Activated T-helper 1 cell treated with anti-CD3 and anti-CD28 coated beads, Interleukin-12 subunit alpha, Interleukin-12 subunit beta, Interleukin-2, Interleukin-4 antibody, amounts not matched to agents 30 ng/mL and 10 ng/mL and 1 ng/mL, durations not matched to agents 14 hours and 24 hours and 36 hours (primary cell): ENCODE measurements around the gene EXOC3L1. TPM values are rescaled to one million over a fixed set of nuclear protein-coding genes. Genes with fewer than 3 reads are reported as not detected.

ENCODE experiments used
- DNase-seq: peaks from one replicate; pipeline ENCODE4 v3.0.0; 2021; ENCODE audit warnings: low spot score
- H3K27ac Mint-ChIP-seq: one replicate; pipeline ENCODE4 v1.8.0; 2021; ENCODE audit warnings: mild to moderate bottlenecking, mixed read lengths
- H3K27me3 Mint-ChIP-seq: one replicate; pipeline ENCODE4 v1.8.0; 2022; ENCODE audit warnings: mild to moderate bottlenecking, moderate library complexity, mixed read lengths; ENCODE audit not compliant: insufficient read depth
- H3K36me3 Mint-ChIP-seq: one replicate; pipeline ENCODE4 v1.8.0; 2021; ENCODE audit warnings: low read depth, mixed read lengths
- H3K4me1 Mint-ChIP-seq: one replicate; pipeline ENCODE4 v1.8.0; 2021; ENCODE audit warnings: low read depth, mixed read lengths
- H3K4me3 Mint-ChIP-seq: one replicate; pipeline ENCODE4 v1.8.0; 2021; ENCODE audit warnings: mild to moderate bottlenecking, moderate library complexity, mixed read lengths
- H3K9me3 Mint-ChIP-seq: one replicate; pipeline ENCODE4 v1.8.0; 2021; ENCODE audit warnings: mixed read lengths
- intact Hi-C: fragments of 100-400 bp; cut with micrococcal nuclease; formaldehyde crosslinking; loops from one replicate; pipeline ENCODE4 v1.15.1; 2024
- total RNA-seq: library from RNA; stranded (reverse); gene quantifications from 2 replicates; pipeline ENCODE4 v1.2.3, GENCODE V29; 2022

EXOC3L1 gene
- total RNA-seq, 1 donor from 2014 or later: 0.34 TPM

GRCh38 chr16:67157892-67158635 is 31.9 kb downstream of the EXOC3L1 start:
- peaks cover 6% of the 10 kb centered on the region for H3K36me3 Mint-ChIP-seq
- peaks cover 56% of the 10 kb centered on the region for H3K4me1 Mint-ChIP-seq
- peak overlapping the region; percentile 91 for H3K4me3 Mint-ChIP-seq
- no peak for DNase-seq
- intact Hi-C loops: loop anchor here (2.0 to 5.0 kb wide), 2 partner anchors 155 to 281 kb away; no protein-coding TSS in a partner anchor
- no peaks in the 10 kb centered on the region for H3K9me3 Mint-ChIP-seq
- peak overlapping the region; percentile 92 for H3K27ac Mint-ChIP-seq
- peaks cover 2% of the 10 kb centered on the region for H3K27me3 Mint-ChIP-seq

DNA sequence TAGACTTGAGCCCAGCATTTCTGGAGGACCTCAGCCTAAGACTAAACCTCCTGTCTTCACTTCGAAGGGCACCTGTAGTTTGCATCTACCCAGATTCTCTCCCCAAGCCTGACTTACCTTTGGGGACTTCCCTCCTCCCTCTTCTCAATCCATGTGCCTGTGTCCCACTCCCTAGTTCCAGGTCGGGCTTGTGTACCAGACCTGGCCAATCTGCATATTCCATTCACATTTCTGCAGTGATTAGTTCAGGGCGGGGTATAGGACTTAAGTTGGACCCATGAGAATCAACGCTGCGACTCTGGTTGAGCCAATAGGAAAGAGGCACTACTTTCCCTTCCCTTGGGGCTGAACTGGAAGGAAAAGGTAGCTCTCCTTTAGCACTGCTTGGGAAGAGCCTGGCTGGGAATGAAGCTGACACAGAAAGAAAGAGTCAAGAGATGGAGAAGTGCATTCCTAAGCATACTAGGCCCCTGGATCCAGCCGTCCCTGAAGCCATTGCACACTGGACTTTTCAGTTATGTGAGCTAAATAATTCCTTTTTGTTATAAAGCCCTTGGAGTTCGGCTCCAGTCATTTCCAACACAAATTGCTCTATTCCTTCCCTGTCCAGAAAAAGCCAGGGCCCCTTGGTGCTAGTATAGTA is 32.7 kb downstream of the EXOC3L1 start:
- Mint-ChIP-seq H3K27ac (peak overlapping the region; percentile 92), H3K4me3 (peak overlapping the region; percentile 91), H3K9me3 (no peaks in the 10 kb centered on the region), H3K36me3 (peaks cover 11% of the 10 kb centered on the region), H3K4me1 (peaks cover 63% of the 10 kb centered on the region), H3K27me3 (peaks cover 2% of the 10 kb centered on the region)
- intact Hi-C loops: loop anchor here (5.0 kb wide), 1 partner anchor 280 kb away; no protein-coding TSS in a partner anchor
- DNase-seq: no peak

GRCh38 chr16:67156143-67156844 is 33.6 kb downstream of the EXOC3L1 start:
- Mint-ChIP-seq H3K27me3 (peaks cover 2% of the 10 kb centered on the region), H3K36me3 (peaks cover 11% of the 10 kb centered on the region), H3K4me3 (peak overlapping the region; percentile 56), H3K27ac (peak overlapping the region; percentile 58), H3K9me3 (no peaks in the 10 kb centered on the region), H3K4me1 (peaks cover 69% of the 10 kb centered on the region)
- intact Hi-C loops: loop anchor here (5.0 kb wide), 1 partner anchor 279 kb away; no protein-coding TSS in a partner anchor
- no peak for DNase-seq

GRCh38 chr16:67155295-67156142 is 34.4 kb downstream of the EXOC3L1 start:
- Mint-ChIP-seq H3K4me1 (peaks cover 66% of the 10 kb centered on the region), H3K4me3 (peak overlapping the region; percentile 76), H3K9me3 (no peaks in the 10 kb centered on the region), H3K27ac (peak overlapping the region; percentile 58), H3K36me3 (peaks cover 8% of the 10 kb centered on the region), H3K27me3 (no peaks in the 10 kb centered on the region)
- DNase-seq: peak; percentile 81
- intact Hi-C loops: loop anchor here (1.0 to 5.0 kb wide), 5 partner anchors 137 to 278 kb away; no protein-coding TSS in a partner anchor

GRCh38 chr16:67154578-67155294 is 35.2 kb downstream of the EXOC3L1 start:
- Mint-ChIP-seq H3K4me3 (peak overlapping the region; percentile 76), H3K27me3 (no peaks in the 10 kb centered on the region), H3K9me3 (no peaks in the 10 kb centered on the region), H3K4me1 (peaks cover 63% of the 10 kb centered on the region), H3K27ac (no peak overlapping the region), H3K36me3 (peaks cover 8% of the 10 kb centered on the region)
- DNase-seq: no peak
- intact Hi-C loops: loop anchor here (1.0 to 5.0 kb wide), 5 partner anchors 136 to 277 kb away; no protein-coding TSS in a partner anchor

DNA sequence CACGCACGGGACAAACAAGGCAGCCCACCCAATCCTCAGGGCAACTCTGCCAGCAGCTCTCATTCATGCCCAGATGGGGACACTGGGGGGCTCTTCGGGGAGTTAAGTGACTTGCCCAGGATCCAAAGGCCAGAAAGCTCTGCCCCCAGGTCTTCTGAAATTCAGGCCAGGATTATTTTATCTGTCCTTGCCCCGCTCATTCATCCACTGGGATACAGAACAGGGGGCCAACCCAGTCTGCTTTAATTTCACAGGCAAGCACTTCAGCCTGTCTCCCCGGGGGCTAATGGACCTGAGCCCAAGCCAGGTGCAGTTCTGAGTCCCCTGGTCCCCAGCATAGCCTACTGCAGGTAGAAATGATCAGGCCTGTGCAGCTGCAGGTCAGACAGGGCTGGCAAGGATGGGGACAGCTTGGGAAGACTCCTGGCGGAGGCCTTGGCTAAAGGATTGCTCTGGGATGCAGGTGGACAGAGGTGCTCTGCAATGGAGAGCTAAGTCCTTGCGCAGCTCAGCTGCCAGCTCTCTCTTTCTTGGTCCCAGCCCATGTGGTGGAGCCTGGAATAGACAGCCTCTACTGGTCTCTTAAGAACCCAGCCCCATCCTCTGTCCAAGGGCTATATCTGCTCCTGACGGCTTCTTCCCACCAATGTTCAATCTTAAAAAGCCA is 38.4 kb downstream of the EXOC3L1 start:
- Mint-ChIP-seq H3K4me3 (peak overlapping the region; percentile 79), H3K27ac (peak overlapping the region; percentile 58), H3K4me1 (peaks cover 39% of the 10 kb centered on the region), H3K27me3 (no peaks in the 10 kb centered on the region), H3K9me3 (no peaks in the 10 kb centered on the region), H3K36me3 (peaks cover 19% of the 10 kb centered on the region)
- intact Hi-C loops: loop anchor here (1.0 to 2.0 kb wide), 3 partner anchors 8 to 134 kb away; partner anchors contain the start of genes FBXL8, PHAF1 and TRADD
- no peak for DNase-seq

DNA sequence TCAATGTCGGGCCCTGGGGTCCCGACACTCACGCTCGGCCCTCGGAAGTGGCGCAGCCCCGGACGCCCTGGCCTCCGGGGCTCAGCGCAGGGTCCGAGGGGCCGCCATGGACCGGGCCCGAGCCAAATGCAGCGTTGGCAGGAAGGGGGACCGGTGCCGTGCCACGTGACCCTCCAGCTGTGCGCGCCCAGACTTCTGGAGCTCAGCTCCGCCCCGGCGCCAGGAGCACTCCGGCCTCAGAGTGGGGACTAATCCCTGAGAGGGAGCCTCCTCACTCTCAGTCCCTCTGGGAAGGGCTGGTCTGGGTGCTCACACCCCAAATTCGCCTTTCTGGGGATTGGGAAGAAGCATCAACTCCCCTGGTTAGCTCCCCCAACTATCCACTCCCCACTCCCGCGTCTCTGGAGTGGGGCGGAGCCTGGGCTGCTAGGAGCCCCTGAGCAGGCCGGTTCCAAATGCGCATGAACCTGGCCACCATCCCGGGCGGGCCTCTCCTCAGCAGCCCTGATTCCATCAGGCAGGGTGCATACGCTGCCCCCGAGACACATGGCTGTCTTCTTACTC is 39.0 kb downstream of the EXOC3L1 start, which contains the start of gene B3GNT9:
B3GNT9 (minus strand) TSS at position 166 of the 564 bp plus-strand sequence. CDS start 513 bp downstream, outside the sequence.
- Mint-ChIP-seq H3K4me1 (peaks cover 33% of the 10 kb centered on the region), H3K27ac (peak within 1 kb of the TSS; percentile 58), H3K4me3 (peak within 1 kb of the TSS; percentile 79), H3K27me3 (no peaks in the 10 kb centered on the region), H3K36me3 (peaks cover 22% of the 10 kb centered on the region), H3K9me3 (no peaks in the 10 kb centered on the region)
- DNase-seq: no peak
- intact Hi-C loops: loop anchor here (1.0 to 2.0 kb wide), 3 partner anchors 8 to 134 kb away; partner anchors contain the start of genes FBXL8, PHAF1 and TRADD

- Mint-ChIP-seq H3K27me3 (no peaks in the 10 kb centered on the region), H3K4me3 (peak overlapping the region; percentile 79), H3K4me1 (peaks cover 29% of the 10 kb centered on the region), H3K9me3 (no peaks in the 10 kb centered on the region), H3K36me3 (peaks cover 23% of the 10 kb centered on the region), H3K27ac (no peak overlapping the region)
- no peak for DNase-seq
- intact Hi-C loops: loop anchor here (2.0 kb wide), 1 partner anchor 41 kb away; the partner anchor contains the start of gene PHAF1
These were observed 39.7 kb downstream of the EXOC3L1 start for GRCh38 chr16:67150047-67150832.

- Mint-ChIP-seq H3K4me3 (peak overlapping the region; percentile 59), H3K27me3 (no peaks in the 10 kb centered on the region), H3K4me1 (peaks cover 29% of the 10 kb centered on the region), H3K27ac (no peak overlapping the region), H3K9me3 (no peaks in the 10 kb centered on the region), H3K36me3 (peaks cover 28% of the 10 kb centered on the region)
- intact Hi-C loops: loop anchor here (2.0 kb wide), 1 partner anchor 41 kb away; the partner anchor contains the start of gene PHAF1
- DNase-seq: no peak
These were observed 40.5 kb downstream of the EXOC3L1 start for GRCh38 chr16:67149276-67150046.
